Esophagus (tissue), 2 donors: ENCODE data around the gene MID1. TPM values are rescaled to one million over a fixed set of nuclear protein-coding genes. Genes with fewer than 3 reads are reported as not detected.

Source experiments
- H3K27ac ChIP-seq, 2 donors: one replicate each; pipeline ENCODE4 v1.5.1; 2013; ENCODE audit warnings: low read depth in 2 of 2, mild to moderate bottlenecking in 2 of 2, inconsistent platforms in 1 of 2, low read length in 1 of 2, moderate library complexity in 1 of 2
- H3K27me3 ChIP-seq, 2 donors: one replicate each; pipeline ENCODE4 v1.6.1; 2013; ENCODE audit warnings: low read length in 2 of 2, control low read depth in 1 of 2, mild to moderate bottlenecking in 1 of 2; ENCODE audit not compliant: insufficient read depth in 2 of 2, control insufficient read depth in 1 of 2
- H3K36me3 ChIP-seq, 2 donors: one replicate each; pipeline ENCODE4 v1.6.1; 2013; ENCODE audit warnings: low read length in 1 of 2; ENCODE audit not compliant: control insufficient read depth in 2 of 2, insufficient read depth in 2 of 2
- H3K4me1 ChIP-seq, 2 donors: one replicate each; pipeline ENCODE4 v1.6.1; 2013; ENCODE audit warnings: low read length in 1 of 2; ENCODE audit not compliant: control insufficient read depth in 2 of 2, insufficient read depth in 2 of 2
- H3K4me3 ChIP-seq, 2 donors: one replicate each; pipeline ENCODE4 v1.5.1; 2013; ENCODE audit warnings: low read length in 2 of 2, mild to moderate bottlenecking in 2 of 2, low read depth in 1 of 2, moderate library complexity in 1 of 2
- H3K9me3 ChIP-seq, 2 donors: one replicate each; pipeline ENCODE4 v1.6.1; 2013; ENCODE audit warnings: mild to moderate bottlenecking in 2 of 2, low read depth in 1 of 2, low read length in 1 of 2, moderate library complexity in 1 of 2; ENCODE audit not compliant: control insufficient read depth in 2 of 2, insufficient read depth in 1 of 2
- WGBS, 2 donors: extraction: QIAGEN DNeasy Blood & Tissue Kit; methylation state at CpG; one replicate each; pipeline ENCODE4 v1.1.7; 2013; 5-methylcytosine and 5-hydroxymethylcytosine counted together
- polyA plus RNA-seq, 2 donors: library from polyadenylated mRNA; stranded (reverse); fragments of 200-250 nt; gene quantifications; one replicate each; pipeline ENCODE4 v1.2.3, GENCODE V29; 2013
- donor health status: healthy with polysubstance abuse.
- donor health status: Bipolar disorder and iron deficiency.

Gene MID1
- polyA plus RNA-seq, 2 donors = 4.6 to 4.7 TPM

- H3K4me3 ChIP-seq = no peak overlapping the region
- WGBS, 2 donors = 73 to 84% methylated on average over 6 of the region's 6 CpGs
- H3K27me3 ChIP-seq = no peaks in the 10 kb centered on the region
- no peaks in the 10 kb centered on the region for H3K9me3 ChIP-seq
- H3K36me3 ChIP-seq = no peaks in the 10 kb centered on the region
- H3K4me1 ChIP-seq = no peaks in the 10 kb centered on the region
- H3K27ac ChIP-seq = no peak overlapping the region
Observed at GRCh38 chrX:10395643-10396042, 224.7 kb downstream of the MID1 start.
